HG02763 (cell line): ENCODE measurements around the gene HSD17B13.

Experiments used
- ATAC-seq: cut with Tn5 transposase; IDR thresholded peaks from one replicate; pipeline ENCODE4 v1.9.1; 2021; ENCODE audit warnings: mild to moderate bottlenecking, moderate library complexity; ENCODE audit not compliant: unreplicated experiment

HSD17B13 gene

DNA sequence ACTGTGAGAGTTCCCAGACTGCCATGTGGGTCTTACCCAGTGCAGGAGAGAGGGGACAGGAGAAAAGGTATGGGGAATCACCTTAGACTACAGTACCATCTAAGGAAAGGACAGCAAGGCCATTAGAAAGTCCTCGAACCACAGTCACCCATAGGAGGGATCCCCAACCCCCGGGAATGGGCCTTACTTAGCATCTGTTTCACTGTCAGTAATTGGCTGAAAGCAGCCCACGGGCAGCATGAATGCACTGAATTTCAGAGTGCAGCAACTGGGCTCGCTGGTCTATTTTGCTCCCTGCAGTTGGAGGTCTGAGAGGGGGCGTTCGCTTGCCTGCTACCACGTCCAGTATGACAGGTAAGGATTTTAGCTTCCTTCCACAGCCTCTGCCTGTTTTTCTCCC lies 51.9 kb downstream of the HSD17B13 start:
- ATAC-seq: no peak

DNA sequence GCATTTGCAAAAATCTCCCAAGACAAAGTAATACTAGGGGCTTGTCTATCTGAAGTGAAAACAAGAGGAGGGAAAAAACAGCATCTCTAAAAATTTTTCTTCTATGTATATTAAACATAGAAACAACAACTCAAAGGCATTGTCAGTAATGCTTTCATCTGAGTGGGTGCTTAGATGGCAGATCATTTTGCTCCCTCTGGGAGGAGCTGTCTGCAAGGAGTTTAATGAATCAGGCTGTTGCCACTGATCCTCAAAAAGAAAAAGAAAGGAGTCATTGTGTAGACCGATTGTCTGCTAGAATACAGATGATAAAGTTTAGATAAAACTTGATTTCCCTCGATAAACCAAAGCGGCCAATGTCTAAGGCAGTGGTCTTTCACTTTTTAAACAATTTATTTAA lies 52.5 kb downstream of the HSD17B13 start:
- no peak for ATAC-seq

DNA sequence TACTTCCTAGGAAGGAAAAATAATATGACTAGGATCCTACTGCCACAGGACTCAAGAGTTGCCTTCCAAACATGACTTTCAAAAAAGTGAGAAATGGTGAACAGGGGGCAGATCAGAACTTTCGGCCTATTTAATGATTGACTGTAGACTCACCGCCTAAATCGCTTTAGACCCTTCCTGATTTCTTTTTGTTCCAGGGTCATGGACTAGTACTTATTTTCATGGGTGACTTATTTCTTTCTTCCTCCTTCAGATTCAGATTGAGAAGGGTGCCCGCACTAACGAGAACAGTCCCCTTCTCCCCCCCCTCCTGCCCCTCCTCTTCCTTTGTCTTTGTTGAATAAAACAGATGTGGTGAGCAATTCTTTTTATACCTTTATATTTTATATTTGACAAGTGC lies 54.3 kb downstream of the HSD17B13 start:
- ATAC-seq: no peak

DNA sequence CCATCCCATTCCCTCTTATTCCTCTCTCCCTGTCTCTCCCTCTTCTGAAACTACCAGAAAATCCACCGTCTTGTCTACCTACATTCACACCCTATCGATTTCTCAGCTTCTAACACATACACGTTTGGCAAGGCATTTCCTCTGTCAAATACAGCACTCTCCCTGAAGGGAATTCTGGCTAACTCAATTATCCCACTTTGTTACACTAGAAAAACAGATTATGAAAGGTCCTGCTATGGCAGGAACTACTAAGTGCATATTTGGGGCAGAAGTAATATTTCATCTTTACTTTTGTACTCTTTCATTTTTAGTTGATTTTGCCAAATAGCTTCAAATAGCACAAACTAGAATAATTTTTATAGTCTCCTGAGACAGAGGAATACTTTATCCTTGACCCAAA lies 55.7 kb downstream of the HSD17B13 start:
- no peak for ATAC-seq

DNA sequence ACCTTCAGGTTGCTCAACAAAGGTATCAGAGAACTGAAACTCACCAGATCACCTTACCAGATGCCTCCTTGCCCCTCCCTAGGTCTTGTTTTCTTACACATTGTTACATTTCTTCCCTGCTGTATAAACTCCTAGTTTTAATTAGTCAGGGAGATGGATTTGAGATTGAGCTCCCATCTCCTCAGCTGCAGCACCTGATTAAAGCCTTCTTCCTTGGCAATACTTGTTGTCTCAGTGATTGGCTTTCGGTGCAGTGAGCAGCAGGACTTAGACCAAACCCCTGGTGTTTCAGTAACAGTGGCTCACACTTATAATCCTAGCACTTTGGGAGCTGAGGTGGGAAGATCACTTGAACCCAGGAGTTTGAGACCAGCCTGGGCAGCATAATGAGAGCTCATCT lies 59.8 kb downstream of the HSD17B13 start:
- no peak for ATAC-seq

DNA sequence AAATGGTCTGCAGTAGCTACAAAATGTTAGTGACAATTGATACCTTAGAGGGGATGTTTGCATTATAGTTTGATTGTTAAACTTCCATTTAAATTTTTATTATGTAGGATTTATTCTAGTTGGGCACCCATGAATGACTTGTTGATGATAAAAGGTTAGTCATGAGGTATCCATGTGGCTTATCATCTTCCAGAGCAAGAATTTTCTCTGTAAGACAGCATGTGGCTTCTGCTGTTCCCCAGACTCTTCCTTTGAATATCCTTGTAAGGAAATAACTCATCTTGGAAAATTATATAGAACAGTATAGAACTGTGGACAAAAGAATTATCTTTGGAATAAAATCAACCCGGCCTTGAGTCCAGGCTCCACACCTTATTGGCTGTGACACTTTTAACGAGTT lies 62.2 kb downstream of the HSD17B13 start:
- ATAC-seq: no peak

DNA sequence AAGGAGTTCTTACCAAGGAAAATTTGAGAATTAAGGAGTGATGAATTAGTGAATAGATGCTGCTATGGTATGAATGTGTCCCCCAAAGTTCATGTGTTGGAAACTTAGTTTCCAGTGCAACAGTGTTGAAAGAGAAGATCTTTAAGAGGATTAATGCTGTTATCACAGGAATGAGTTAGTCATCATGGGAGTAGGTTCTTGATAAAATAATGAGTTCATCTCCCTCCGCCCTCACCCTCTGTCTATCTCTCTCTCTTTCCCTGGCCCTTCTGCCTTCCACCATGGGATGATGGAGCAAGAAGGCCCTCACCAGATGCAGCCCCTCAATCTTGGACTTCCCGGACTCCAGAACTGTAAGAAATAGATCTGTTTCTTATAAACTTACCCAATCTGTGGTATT lies 64.0 kb downstream of the HSD17B13 start:
- ATAC-seq: no peak

DNA sequence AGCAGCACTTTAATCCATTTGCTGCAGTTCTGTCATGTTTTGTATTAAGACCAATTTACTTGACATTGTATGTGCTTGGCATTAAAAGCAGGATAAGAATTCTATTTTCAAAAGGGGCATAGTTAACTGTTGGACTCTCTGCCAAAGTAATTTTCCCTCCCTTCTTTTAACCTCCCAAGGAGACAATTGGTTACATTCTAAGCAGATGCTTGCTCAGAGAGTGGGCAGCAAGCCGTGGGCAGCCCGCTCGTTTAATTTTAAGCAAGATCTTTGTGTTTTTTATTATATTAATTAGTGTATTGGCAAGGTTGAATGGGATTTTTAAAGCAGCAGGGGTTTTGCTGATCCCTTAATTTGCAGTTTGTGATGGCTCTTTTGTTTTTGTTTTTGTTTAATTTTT lies 65.2 kb downstream of the HSD17B13 start:
- no peak for ATAC-seq

DNA sequence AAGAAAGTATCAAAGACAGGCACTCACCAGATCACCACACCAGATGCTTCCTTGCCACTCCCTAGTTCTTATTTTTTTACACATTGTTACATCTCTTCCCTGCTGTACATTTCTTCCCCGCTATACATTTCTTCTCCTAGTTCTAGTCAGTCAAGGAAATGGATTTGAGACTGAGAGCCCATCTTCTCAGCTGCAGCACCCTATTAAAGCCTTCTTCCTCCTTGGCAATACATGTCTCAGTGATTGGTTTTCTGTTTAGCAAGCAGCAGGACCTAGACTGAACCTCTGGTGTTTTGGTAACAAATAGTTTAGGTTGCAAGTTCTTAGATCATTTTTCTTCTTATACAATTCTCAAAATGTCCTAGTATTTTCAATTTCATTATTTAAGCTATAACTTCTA lies 66.9 kb downstream of the HSD17B13 start:
- no peak for ATAC-seq
